Naive thymus-derived CD4-positive, alpha-beta T cell (primary cell): ENCODE measurements around the gene ACOX3. TPM values are rescaled to one million over a fixed set of nuclear protein-coding genes. Genes with fewer than 3 reads are reported as not detected.

Source experiments
- ATAC-seq: fragments of 150-1000 bp; cut with Tn5 transposase; 2 replicates; pipeline ENCODE4 v1.10.0; 2021; ENCODE audit warnings: mild to moderate bottlenecking, moderate library complexity
- CTCF ChIA-PET: fragments of 350-600 bp; sonication (Branson Sonifier 250); formaldehyde crosslinking; loops from one replicate; lab custom pipeline; 2021; ENCODE audit warnings: antibody characterized with exemption; lab: Charles Lee
- POLR2A ChIA-PET: fragments of 350-600 bp; sonication (Branson Sonifier 250); formaldehyde crosslinking; loops from one replicate; lab custom pipeline; 2021; ENCODE audit warnings: antibody characterized with exemption, inconsistent platforms; lab: Charles Lee
- DNase-seq, 9 donors: peaks; one replicate each; pipeline versions ENCODE4 v3.0.0 to v3.0.0-alpha.2; 2020 to 2022; ENCODE audit warnings: mixed read lengths in 1 of 9
- H3K27ac ChIP-seq: one replicate; pipeline ENCODE4 v1.7.0; 2013; ENCODE audit warnings: mild to moderate bottlenecking, low read depth, low read length, moderate library complexity
- H3K27me3 ChIP-seq, 2 donors: one replicate each; pipeline ENCODE4 v1.7.0; 2013; ENCODE audit warnings: low read length in 2 of 2, mild to moderate bottlenecking in 2 of 2, moderate library complexity in 2 of 2; ENCODE audit not compliant: control insufficient read depth in 2 of 2, insufficient read depth in 2 of 2
- H3K36me3 ChIP-seq, 3 experiments: 1 replicate in 2 of 3; 2 replicates in 1 of 3; pipeline ENCODE4 v1.7.0; 2013; ENCODE audit warnings: low read length in 3 of 3, mild to moderate bottlenecking in 3 of 3, moderate library complexity in 1 of 3; ENCODE audit not compliant: insufficient read depth in 3 of 3, control insufficient read depth in 2 of 3
- H3K4me1 ChIP-seq, 2 donors: one replicate each; pipeline ENCODE4 v1.7.0; 2013; ENCODE audit warnings: low read length in 2 of 2, mild to moderate bottlenecking in 2 of 2, moderate library complexity in 1 of 2; ENCODE audit not compliant: control insufficient read depth in 2 of 2, insufficient read depth in 2 of 2
- H3K4me3 ChIP-seq: 2 replicates; pipeline ENCODE4 v1.7.0; 2013; ENCODE audit warnings: mild to moderate bottlenecking, low read length
- H3K9me3 ChIP-seq, 3 experiments: 1 replicate in 2 of 3; 2 replicates in 1 of 3; pipeline ENCODE4 v1.7.0; 2013; ENCODE audit warnings: low read length in 3 of 3; ENCODE audit not compliant: control insufficient read depth in 2 of 3
- H3K27ac Mint-ChIP-seq, 9 donors: one replicate each; pipeline ENCODE4 v1.8.0; 2020 to 2022; ENCODE audit warnings: mixed read lengths in 9 of 9, mild to moderate bottlenecking in 8 of 9, moderate library complexity in 5 of 9, inconsistent platforms in 2 of 9
- H3K27me3 Mint-ChIP-seq, 5 donors: one replicate each; pipeline ENCODE4 v1.8.0; 2021 to 2022; ENCODE audit warnings: mixed read lengths in 5 of 5, mild to moderate bottlenecking in 1 of 5
- H3K36me3 Mint-ChIP-seq, 5 donors: one replicate each; pipeline ENCODE4 v1.8.0; 2020 to 2022; ENCODE audit warnings: mixed read lengths in 5 of 5, mild to moderate bottlenecking in 3 of 5, inconsistent platforms in 1 of 5
- H3K4me1 Mint-ChIP-seq, 7 donors: one replicate each; pipeline ENCODE4 v1.8.0; 2020 to 2022; ENCODE audit warnings: mixed read lengths in 7 of 7, mild to moderate bottlenecking in 3 of 7, inconsistent platforms in 1 of 7
- H3K4me3 Mint-ChIP-seq, 10 donors: one replicate each; pipeline ENCODE4 v1.8.0; 2020 to 2022; ENCODE audit warnings: mild to moderate bottlenecking in 10 of 10, mixed read lengths in 10 of 10, moderate library complexity in 6 of 10, inconsistent platforms in 2 of 10
- H3K9me3 Mint-ChIP-seq, 11 donors: one replicate each; pipeline ENCODE4 v1.8.0; 2020 to 2022; ENCODE audit warnings: mixed read lengths in 11 of 11, mild to moderate bottlenecking in 4 of 11, inconsistent platforms in 1 of 11, moderate library complexity in 1 of 11
- intact Hi-C, 2 donors: fragments of 100-400 bp; cut with micrococcal nuclease; formaldehyde crosslinking; loops; one replicate each; pipeline ENCODE4 v1.15.1; 2023
- polyA plus RNA-seq, 2 donors: library from polyadenylated mRNA; unstranded; fragments of 300-500 nt; fragmentation: Illumina TruSeq; gene quantifications; one replicate each; pipeline ENCODE4 v1.2.3, GENCODE V29; 2021
- total RNA-seq, 6 experiments: library from RNA in 5 of 6; stranded (reverse) in 5 of 6; gene quantifications; 1 replicate in 5 of 6; 2 replicates in 1 of 6; pipeline ENCODE4 v1.2.3 and lab custom pipeline; 2021 to 2026

Gene ACOX3
- total and polyA plus RNA-seq, 7 experiments from 2014 or later = 10.9 to 20.5 (median 16.1) TPM

- ChIA-PET POLR2A (no interaction called here), CTCF (no interaction called here)
- H3K4me3 ChIP-seq = no peak overlapping the region
- DNase-seq (no peak), ATAC-seq (no peak)
- peaks cover 0 to 2% (median 0%) of the 10 kb centered on the region in 11 donors for H3K9me3 Mint-ChIP-seq
- H3K4me1 Mint-ChIP-seq = no peaks in the 10 kb centered on the region
- H3K36me3 ChIP-seq = peaks cover 0 to 22% (median 0%) of the 10 kb centered on the region in 3 experiments
- no peaks in the 10 kb centered on the region for H3K27me3 ChIP-seq
- no peak overlapping the region for H3K27ac ChIP-seq
- H3K27me3 Mint-ChIP-seq = no peaks in the 10 kb centered on the region
- intact Hi-C loops = no loop called here
- no peak overlapping the region for H3K4me3 Mint-ChIP-seq
- H3K9me3 ChIP-seq = no peaks in the 10 kb centered on the region
- peaks cover 0 to 20% (median 0%) of the 10 kb centered on the region in 5 donors for H3K36me3 Mint-ChIP-seq
- no peaks in the 10 kb centered on the region for H3K4me1 ChIP-seq
- H3K27ac Mint-ChIP-seq = no peak overlapping the region
Measured at GRCh38 chr4:8373973-8374545, 66.5 kb downstream of the ACOX3 start.

- no peak overlapping the region for H3K4me3 Mint-ChIP-seq
Measured at GRCh38 chr4:8373270-8373972, 67.1 kb downstream of the ACOX3 start.

GRCh38 chr4:8372506-8372905 is 68.0 kb downstream of the ACOX3 start:
- Histone ChIP-seq H3K4me1 (no peaks in the 10 kb centered on the region), H3K4me3 (no peak overlapping the region), H3K9me3 (no peaks in the 10 kb centered on the region), H3K27ac (no peak overlapping the region), H3K27me3 (no peaks in the 10 kb centered on the region), H3K36me3 (peaks cover 0 to 20% (median 0%) of the 10 kb centered on the region in 3 experiments)
- peaks cover 0 to 2% (median 0%) of the 10 kb centered on the region in 11 donors for H3K9me3 Mint-ChIP-seq
- intact Hi-C loops = no loop called here
- ChIA-PET CTCF (no interaction called here), POLR2A (no interaction called here)
- DNase-seq (no peak), ATAC-seq (no peak)
- no peak overlapping the region for H3K4me3 Mint-ChIP-seq
- no peak overlapping the region for H3K27ac Mint-ChIP-seq
- no peaks in the 10 kb centered on the region for H3K4me1 Mint-ChIP-seq
- no peaks in the 10 kb centered on the region for H3K27me3 Mint-ChIP-seq
- peaks cover 0 to 19% (median 0%) of the 10 kb centered on the region in 5 donors for H3K36me3 Mint-ChIP-seq

More at GRCh38 chr4:8373270-8373972, 67.1 kb downstream of the ACOX3 start:
- ATAC-seq = no peak
- intact Hi-C loops = no loop called here
- H3K27me3 Mint-ChIP-seq = no peaks in the 10 kb centered on the region
- ChIA-PET POLR2A (no interaction called here), CTCF (no interaction called here)
- H3K36me3 ChIP-seq = peaks cover 0 to 22% (median 0%) of the 10 kb centered on the region in 3 experiments
- H3K4me1 ChIP-seq = no peaks in the 10 kb centered on the region
- DNase-seq = no peak
- no peaks in the 10 kb centered on the region for H3K9me3 ChIP-seq
- H3K9me3 Mint-ChIP-seq = peaks cover 0 to 2% (median 0%) of the 10 kb centered on the region in 11 donors
- peaks cover 0 to 20% (median 0%) of the 10 kb centered on the region in 5 donors for H3K36me3 Mint-ChIP-seq
- H3K27me3 ChIP-seq = no peaks in the 10 kb centered on the region
- H3K27ac ChIP-seq = no peak overlapping the region
- no peak overlapping the region for H3K4me3 ChIP-seq
- no peaks in the 10 kb centered on the region for H3K4me1 Mint-ChIP-seq
- no peak overlapping the region for H3K27ac Mint-ChIP-seq

GRCh38 chr4:8371596-8371995 is 68.9 kb downstream of the ACOX3 start:
- Histone ChIP-seq H3K27me3 (no peaks in the 10 kb centered on the region), H3K9me3 (no peaks in the 10 kb centered on the region), H3K27ac (no peak overlapping the region), H3K36me3 (peaks cover 0 to 18% (median 0%) of the 10 kb centered on the region in 3 experiments), H3K4me1 (no peaks in the 10 kb centered on the region), H3K4me3 (no peak overlapping the region)
- no peak overlapping the region for H3K27ac Mint-ChIP-seq
- no peak overlapping the region for H3K4me3 Mint-ChIP-seq
- H3K4me1 Mint-ChIP-seq = no peaks in the 10 kb centered on the region
- ChIA-PET CTCF (no interaction called here), POLR2A (no interaction called here)
- no peak for ATAC-seq
- no peak for DNase-seq
- H3K9me3 Mint-ChIP-seq = peaks cover 0 to 2% (median 0%) of the 10 kb centered on the region in 11 donors
- intact Hi-C loops = no loop called here
- no peaks in the 10 kb centered on the region for H3K27me3 Mint-ChIP-seq
- peaks cover 0 to 19% (median 4%) of the 10 kb centered on the region in 5 donors for H3K36me3 Mint-ChIP-seq

- POLR2A ChIA-PET = no interaction called here
- peaks cover 0 to 23% (median 0%) of the 10 kb centered on the region in 3 experiments for H3K36me3 ChIP-seq
- H3K27me3 ChIP-seq = no peaks in the 10 kb centered on the region
- Mint-ChIP-seq H3K27me3 (no peaks in the 10 kb centered on the region), H3K9me3 (peaks cover 0 to 2% (median 0%) of the 10 kb centered on the region in 11 donors), H3K27ac (no peak overlapping the region), H3K4me3 (no peak overlapping the region), H3K4me1 (no peaks in the 10 kb centered on the region), H3K36me3 (peaks cover 0 to 25% (median 9%) of the 10 kb centered on the region in 5 donors)
- intact Hi-C loops = no loop called here
- CTCF ChIA-PET = no interaction called here
- no peaks in the 10 kb centered on the region for H3K9me3 ChIP-seq
- ATAC-seq (no peak), DNase-seq (no peak)
- no peaks in the 10 kb centered on the region for H3K4me1 ChIP-seq
- no peak overlapping the region for H3K4me3 ChIP-seq
- no peak overlapping the region for H3K27ac ChIP-seq
Measured at GRCh38 chr4:8370835-8371595, 69.5 kb downstream of the ACOX3 start.

GRCh38 chr4:8370106-8370787 is 70.3 kb downstream of the ACOX3 start:
- Mint-ChIP-seq H3K9me3 (peaks cover 0 to 2% (median 0%) of the 10 kb centered on the region in 11 donors), H3K27me3 (no peaks in the 10 kb centered on the region), H3K27ac (no peak overlapping the region), H3K4me3 (no peak overlapping the region), H3K36me3 (peaks cover 0 to 32% (median 13%) of the 10 kb centered on the region in 5 donors), H3K4me1 (no peaks in the 10 kb centered on the region)
- DNase-seq (no peak), ATAC-seq (no peak)
- no peaks in the 10 kb centered on the region for H3K4me1 ChIP-seq
- no peak overlapping the region for H3K4me3 ChIP-seq
- no peak overlapping the region for H3K27ac ChIP-seq
- H3K9me3 ChIP-seq = no peaks in the 10 kb centered on the region
- no peaks in the 10 kb centered on the region for H3K27me3 ChIP-seq
- peaks cover 0 to 28% (median 0%) of the 10 kb centered on the region in 3 experiments for H3K36me3 ChIP-seq
- intact Hi-C loops = no loop called here
- ChIA-PET CTCF (no interaction called here), POLR2A (no interaction called here)
